H1 (cell line): ENCODE measurements around the gene BBS7. TPM values are rescaled to one million over a fixed set of nuclear protein-coding genes. Genes with fewer than 3 reads are reported as not detected.

Source experiments
- CTCF ChIA-PET: fragments of 300-600 bp; sonication (Branson Sonifier 250); formaldehyde crosslinking; loops from one replicate; lab custom pipeline; 2021; ENCODE audit not compliant: partially characterized antibody; lab: Charles Lee
- POLR2A ChIA-PET: fragments of 300-600 bp; sonication (Branson Sonifier 250); formaldehyde crosslinking; loops from one replicate; lab custom pipeline; 2021; ENCODE audit warnings: inconsistent platforms; ENCODE audit not compliant: partially characterized antibody; lab: Charles Lee
- DNase-seq, 2 experiments: peaks; one replicate each; pipeline versions ENCODE4 v3.0.0 to v3.0.0-alpha.2; 2010 to 2022; ENCODE audit warnings: low spot score in 2 of 2, low read depth in 1 of 2, mixed read lengths in 1 of 2
- FAIRE-seq: peaks from 2 replicates; lab custom pipeline; 2011; peaks lifted over from hg19 to GRCh38; lab: Jason Lieb, UNC
- H2AFZ ChIP-seq: 2 replicates; pipeline ENCODE4 v1.8.1; 2012; ENCODE audit warnings: low read length, inconsistent platforms
- H2AK5ac ChIP-seq: 2 replicates; pipeline ENCODE4 v1.6.1; 2013; ENCODE audit warnings: low read depth, low read length
- H2BK120ac ChIP-seq: replicated peaks from 2 replicates; pipeline ENCODE3; 2013; ENCODE audit warnings: low read depth, low read length, inconsistent platforms
- H2BK12ac ChIP-seq: 2 replicates; pipeline ENCODE4 v1.6.1; 2013; ENCODE audit warnings: low read depth, low read length
- H2BK15ac ChIP-seq: 2 replicates; pipeline ENCODE4 v1.6.1; 2013; ENCODE audit warnings: low read length
- H2BK20ac ChIP-seq: 2 replicates; pipeline ENCODE4 v1.6.1; 2013; ENCODE audit warnings: low read length
- H2BK5ac ChIP-seq: 2 replicates; pipeline ENCODE4 v1.6.1; 2013; ENCODE audit warnings: low read depth, low read length
- H3K14ac ChIP-seq: 2 replicates; pipeline ENCODE4 v1.6.1; 2013; ENCODE audit warnings: inconsistent platforms; ENCODE audit not compliant: insufficient read length
- H3K18ac ChIP-seq: 2 replicates; pipeline ENCODE4 v1.6.1; 2013; ENCODE audit warnings: low read length; ENCODE audit errors: extremely low read depth
- H3K23ac ChIP-seq: 2 replicates; pipeline ENCODE4 v1.6.1; 2013; ENCODE audit warnings: inconsistent platforms; ENCODE audit not compliant: insufficient read length
- H3K23me2 ChIP-seq: 2 replicates; pipeline ENCODE4 v1.6.1; 2013; ENCODE audit warnings: low read depth, low read length
- H3K27ac ChIP-seq: 2 replicates; pipeline ENCODE4 v1.6.1; 2011; ENCODE audit warnings: low read depth, low read length, inconsistent platforms
- H3K27me3 ChIP-seq, 4 experiments: replicated peaks in 1 of 4; 1 replicate in 1 of 4; 2 replicates in 3 of 4; pipeline versions ENCODE4 v1.6.1 to v1.8.1; 2011 to 2013; ENCODE audit warnings: low read length in 3 of 4, mild to moderate bottlenecking in 3 of 4, inconsistent platforms in 2 of 4, mixed read lengths in 2 of 4, moderate library complexity in 1 of 4; ENCODE audit not compliant: control insufficient read depth in 3 of 4, insufficient read depth in 3 of 4; ENCODE audit errors: extremely low read depth in 1 of 4
- H3K36me3 ChIP-seq, 4 experiments: 2 replicates each; pipeline versions ENCODE4 v1.6.1 to v1.8.1; 2011 to 2013; ENCODE audit warnings: mild to moderate bottlenecking in 4 of 4, low read length in 3 of 4, moderate library complexity in 2 of 4, control low read depth in 1 of 4, inconsistent platforms in 1 of 4; ENCODE audit not compliant: insufficient read depth in 4 of 4, control insufficient read depth in 2 of 4
- H3K4ac ChIP-seq: replicated peaks from 2 replicates; pipeline ENCODE3; 2013; ENCODE audit warnings: low read length, low read depth, mixed read lengths, inconsistent platforms; ENCODE audit not compliant: insufficient read length
- H3K4me1 ChIP-seq, 4 experiments: replicated peaks in 1 of 4; 1 replicate in 1 of 4; 2 replicates in 3 of 4; pipeline versions ENCODE4 v1.6.1 to v1.8.1; 2011 to 2013; ENCODE audit warnings: low read length in 3 of 4, inconsistent platforms in 2 of 4, mixed read lengths in 1 of 4; ENCODE audit not compliant: insufficient read depth in 4 of 4, control insufficient read depth in 3 of 4
- H3K4me2 ChIP-seq, 2 experiments: 2 replicates each; pipeline versions ENCODE4 v1.6.1 to v1.8.1; 2011 to 2013; ENCODE audit warnings: low read depth in 2 of 2, low read length in 2 of 2, control low read depth in 1 of 2, inconsistent platforms in 1 of 2, mild to moderate bottlenecking in 1 of 2; ENCODE audit not compliant: insufficient read depth in 1 of 2
- H3K4me3 ChIP-seq, 4 experiments: fragments of 200-600, 300-600 bp in 1 of 4; sonication (generic), shearing (Covaris generic), sonication (Bioruptor Twin) in 1 of 4; 2 replicates each; pipeline versions ENCODE4 v1.5.1 to v1.8.1; 2011 to 2016; ENCODE audit warnings: low read length in 4 of 4, low read depth in 3 of 4, control low read depth in 2 of 4, inconsistent platforms in 2 of 4, mild to moderate bottlenecking in 2 of 4, mixed read lengths in 1 of 4, moderate library complexity in 1 of 4; ENCODE audit not compliant: insufficient read depth in 2 of 4; ENCODE audit errors: extremely low read depth in 1 of 4
- H3K56ac ChIP-seq: replicated peaks from 2 replicates; pipeline ENCODE3; 2013; ENCODE audit warnings: low read depth, mild to moderate bottlenecking, mixed read lengths, low read length, inconsistent platforms; ENCODE audit not compliant: insufficient read length
- H3K79me1 ChIP-seq: 2 replicates; pipeline ENCODE4 v1.6.1; 2013; ENCODE audit warnings: low read depth, low read length, control low read depth
- H3K79me2 ChIP-seq, 2 experiments: 2 replicates each; pipeline versions ENCODE4 v1.6.1 to v1.8.1; 2012 to 2013; ENCODE audit warnings: low read length in 2 of 2, mild to moderate bottlenecking in 2 of 2, inconsistent platforms in 1 of 2; ENCODE audit not compliant: insufficient read depth in 2 of 2, control insufficient read depth in 1 of 2
- H3K9ac ChIP-seq, 4 experiments: replicated peaks in 1 of 4; 1 replicate in 1 of 4; 2 replicates in 3 of 4; pipeline versions ENCODE4 v1.6.1 to v1.8.1; 2011 to 2013; ENCODE audit warnings: low read depth in 3 of 4, low read length in 3 of 4, control low read depth in 2 of 4, mild to moderate bottlenecking in 2 of 4, moderate library complexity in 2 of 4, inconsistent platforms in 1 of 4; ENCODE audit errors: extremely low read depth in 1 of 4
- H3K9me3 ChIP-seq, 2 experiments: 2 replicates each; pipeline versions ENCODE4 v1.6.1 to v1.8.1; 2012 to 2013; ENCODE audit warnings: mild to moderate bottlenecking in 2 of 2, moderate library complexity in 2 of 2, control low read depth in 1 of 2, inconsistent platforms in 1 of 2, low read depth in 1 of 2, low read length in 1 of 2, mixed read lengths in 1 of 2; ENCODE audit not compliant: insufficient read depth in 2 of 2
- H4K20me1 ChIP-seq, 2 experiments: replicated peaks in 1 of 2; 2 replicates each; pipeline versions ENCODE3 to v1.8.1; 2011 to 2013; ENCODE audit warnings: inconsistent platforms in 2 of 2, low read length in 2 of 2, mild to moderate bottlenecking in 1 of 2; ENCODE audit not compliant: insufficient read depth in 2 of 2, control insufficient read depth in 1 of 2
- H4K5ac ChIP-seq: 2 replicates; pipeline ENCODE4 v1.6.1; 2013; ENCODE audit warnings: low read length, low read depth, mixed read lengths, inconsistent platforms; ENCODE audit not compliant: insufficient read length
- H4K8ac ChIP-seq: 2 replicates; pipeline ENCODE4 v1.8.0; 2013; ENCODE audit warnings: mild to moderate bottlenecking, moderate library complexity, low read length, inconsistent platforms; ENCODE audit not compliant: insufficient read depth; ENCODE audit errors: extremely low read depth
- H4K91ac ChIP-seq: replicated peaks from 2 replicates; pipeline ENCODE3; 2013; ENCODE audit warnings: low read length, mixed read lengths, inconsistent platforms; ENCODE audit not compliant: insufficient read length
- CBX5 ChIP-seq: fragments of 300-800, 300-1000 bp; sonication (generic); IDR thresholded peaks from 2 replicates; pipeline ENCODE4 v1.7.1; 2016; ENCODE audit warnings: antibody characterized with exemption, low read length, low read depth
- JUND ChIP-seq: IDR thresholded peaks from 2 replicates; pipeline ENCODE4 v1.6.1; 2011; ENCODE audit warnings: mild to moderate bottlenecking, improper control_type of control experiment, low read length
- SP4 ChIP-seq: IDR thresholded peaks from 2 replicates; pipeline ENCODE4 v1.6.1; 2012; ENCODE audit warnings: low read length, inconsistent platforms
- whole genome bisulfite sequencing, 2 experiments: shearing (Covaris generic) in 1 of 2; methylation state at CpG; one replicate each; pipeline versions ENCODE4 v1.1.6 to v1.1.7; 2013 to 2015; ENCODE audit warnings: low lambda C conversion rate in 2 of 2, mixed read lengths in 2 of 2, inconsistent platforms in 1 of 2, low coverage in 1 of 2, missing lambda C conversion rate in 1 of 2; ENCODE audit not compliant: insufficient replicate concordance in 2 of 2, insufficient coverage in 1 of 2, insufficient read length in 1 of 2; ENCODE audit errors: extremely low coverage in 1 of 2, missing lambda C conversion rate in 1 of 2; 5-methylcytosine and 5-hydroxymethylcytosine counted together
- polyA plus RNA-seq, 7 experiments: library from polyadenylated mRNA; depleted of rRNA in 3 of 7; stranded (reverse) in 5 of 7; unstranded in 2 of 7; fragments of >200 nt in 5 of 7; fragments of 200-250 nt in 2 of 7; gene quantifications; 1 replicate in 5 of 7; 2 replicates in 1 of 7; 4 replicates in 1 of 7; pipeline versions ENCODE4 v1.2.1 to v1.2.3, GENCODE V29; 2011 to 2013; ENCODE audit warnings: missing spikeins in 2 of 7, mixed read lengths in 2 of 7
- total RNA-seq: library from RNA; stranded (reverse); fragmentation: NEBNext Ultra II Directional; extraction: Animal tissue kit (Norgen Biotek cat#: 25700); gene quantifications from 2 replicates; pipeline ENCODE4 v1.2.1, GENCODE V29; 2021
- TF ChIP-seq, protein P1 (sequence below): IDR thresholded peaks from 2 replicates; pipeline ENCODE4 v1.6.1; 2011; ENCODE audit warnings: low read length, improper control_type of control experiment

BBS7 gene
- total and polyA plus RNA-seq, 2 of the 8 experiments (the other 6 are each of a cell fraction or from before 2014, with no cell fraction given), result 16.6 to 21.5 TPM

DNA sequence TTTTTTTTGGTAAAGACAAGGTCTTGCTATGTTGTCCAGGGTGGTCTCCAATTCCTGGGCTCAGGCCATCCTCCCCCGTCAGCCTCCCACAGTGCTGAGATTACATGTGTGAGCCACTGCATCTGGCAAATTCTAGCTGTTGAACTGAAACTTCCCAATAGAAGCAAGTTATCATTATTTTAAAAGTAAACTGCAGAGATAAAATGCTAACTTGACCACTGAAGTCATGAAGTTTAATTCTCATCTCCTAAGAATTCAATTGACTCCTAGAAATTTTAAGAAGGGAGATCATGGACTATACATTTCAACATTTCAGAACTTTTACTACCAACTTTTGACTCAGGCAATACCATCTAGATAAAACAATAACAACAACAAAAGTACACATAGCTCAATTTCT is 80.8 kb downstream of the BBS7 start:
- no peaks in the 10 kb centered on the region for H3K79me1 ChIP-seq
- no peak overlapping the region for H3K9ac ChIP-seq
- H2AK5ac ChIP-seq, result no peak overlapping the region
- FAIRE-seq (no peak), DNase-seq (no peak)
- no peak overlapping the region for H3K4me3 ChIP-seq
- no peaks in the 10 kb centered on the region for H3K9me3 ChIP-seq
- H2BK120ac ChIP-seq, result no peak overlapping the region
- H3K56ac ChIP-seq, result no peak overlapping the region
- H3K27me3 ChIP-seq, result peaks cover 0 to 1% (median 0%) of the 10 kb centered on the region in 4 experiments; a peak in 1 of 7 replicates
- ChIA-PET CTCF (interaction anchor here (0.9 to 1.0 kb wide), 2 partner anchors 23 to 104 kb away, joined by 3 read pairs; no protein-coding TSS in a partner anchor), POLR2A (interaction anchor here (1.3 to 1.8 kb wide), 2 partner anchors 12 to 24 kb away, joined by 4 to 6 read pairs; partner anchors contain the start of gene EXOSC9)
- no peak overlapping the region for H2BK15ac ChIP-seq
- H2AFZ ChIP-seq, result no peak overlapping the region
- 100% methylated on average over 1 of the region's 1 CpG; no CpG with 5 or more reads in 1 of the 2 experiments for WGBS, 2 experiments
- H2BK12ac ChIP-seq, result no peak overlapping the region
- no peak overlapping the region for H3K18ac ChIP-seq
- no peak overlapping the region for H3K4me2 ChIP-seq
- no peak overlapping the region for H4K5ac ChIP-seq
- H4K91ac ChIP-seq, result no peak overlapping the region
- no peak overlapping the region for H3K23ac ChIP-seq
- no peaks in the 10 kb centered on the region for H3K79me2 ChIP-seq
- no peaks in the 10 kb centered on the region for H4K20me1 ChIP-seq
- H4K8ac ChIP-seq, result no peak overlapping the region
- no peak overlapping the region for H2BK20ac ChIP-seq
- H3K23me2 ChIP-seq, result peaks cover 2% of the 10 kb centered on the region; the same call in 1 of the 2 replicates
- no peak overlapping the region for H2BK5ac ChIP-seq
- H3K14ac ChIP-seq, result no peak overlapping the region
- no peaks in the 10 kb centered on the region for H3K36me3 ChIP-seq
- no peak overlapping the region for H3K4ac ChIP-seq
- H3K4me1 ChIP-seq, result peaks cover 0 to 5% (median 0%) of the 10 kb centered on the region in 4 experiments; a peak in 2 of 7 replicates
- TF ChIP-seq, protein P1, sequence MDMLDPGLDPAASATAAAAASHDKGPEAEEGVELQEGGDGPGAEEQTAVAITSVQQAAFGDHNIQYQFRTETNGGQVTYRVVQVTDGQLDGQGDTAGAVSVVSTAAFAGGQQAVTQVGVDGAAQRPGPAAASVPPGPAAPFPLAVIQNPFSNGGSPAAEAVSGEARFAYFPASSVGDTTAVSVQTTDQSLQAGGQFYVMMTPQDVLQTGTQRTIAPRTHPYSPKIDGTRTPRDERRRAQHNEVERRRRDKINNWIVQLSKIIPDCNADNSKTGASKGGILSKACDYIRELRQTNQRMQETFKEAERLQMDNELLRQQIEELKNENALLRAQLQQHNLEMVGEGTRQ, result no peak
- TF ChIP-seq JUND, result no peak
- TF ChIP-seq CBX5, result no peak
- no peak for TF ChIP-seq SP4
- TF ChIP-seq, all 59 proteins: peak for 0
- no peak overlapping the region for H3K27ac ChIP-seq
